Adrenal gland (tissue), 12 donors: ENCODE results near the gene B9D1. TPM values are rescaled to one million over a fixed set of nuclear protein-coding genes. Genes with fewer than 3 reads are reported as not detected.

ENCODE experiments used
- DNase-seq, 7 donors: peaks; one replicate each; pipeline ENCODE4 v3.0.0-alpha.2; 2019 to 2020
- H3K27ac ChIP-seq, 5 donors: fragments of 200-600 bp; sonication (generic) in 4 of 5; 1 replicate in 3 of 5; 2 replicates in 2 of 5; pipeline versions ENCODE4 v1.5.1 to v1.8.0; 2016 to 2020; ENCODE audit warnings: mild to moderate bottlenecking in 1 of 5
- H3K27me3 ChIP-seq: fragments of 200-600 bp; 2 replicates; pipeline ENCODE4 v1.8.0; 2021
- H3K36me3 ChIP-seq, 2 donors: fragments of 200-600 bp; replicated peaks in 1 of 2; 1 replicate in 1 of 2; 2 replicates in 1 of 2; pipeline versions ENCODE4 v1.5.1 to v1.8.0; 2018 to 2022
- H3K4me1 ChIP-seq, 2 donors: fragments of 200-600 bp; replicated peaks in 1 of 2; 1 replicate in 1 of 2; 2 replicates in 1 of 2; pipeline versions ENCODE4 v1.5.1 to v1.8.0; 2018 to 2021
- H3K4me3 ChIP-seq, 4 donors: fragments of 200-600 bp; sonication (generic) in 3 of 4; one replicate each; pipeline ENCODE4 v1.5.1; 2016 to 2018
- H3K9me3 ChIP-seq, 3 donors: fragments of 200-600 bp; sonication (generic) in 1 of 3; replicated peaks in 1 of 3; 1 replicate in 2 of 3; 2 replicates in 1 of 3; pipeline versions ENCODE4 v1.5.1 to v1.8.0; 2016 to 2021
- CTCF ChIP-seq, 6 experiments: fragments of 450-650 bp in 4 of 6; fragments of 200-600 bp in 2 of 6; sonication (generic) in 1 of 6; IDR thresholded peaks; 1 replicate in 5 of 6; 2 replicates in 1 of 6; pipeline versions ENCODE4 v1.5.1 to v1.8.0; 2016 to 2021; ENCODE audit warnings: antibody characterized with exemption in 6 of 6, mild to moderate bottlenecking in 2 of 6, moderate library complexity in 1 of 6
- POLR2A ChIP-seq, 2 donors: fragments of 450-650 bp; IDR thresholded peaks; one replicate each; pipeline ENCODE4 v1.6.1; 2017; ENCODE audit warnings: antibody characterized with exemption in 2 of 2, mild to moderate bottlenecking in 2 of 2, moderate library complexity in 1 of 2
- WGBS, 4 donors: extraction: QIAGEN DNeasy Blood & Tissue Kit in 2 of 4; methylation state at CpG; one replicate each; pipeline versions ENCODE4 v1.1.5 to v1.1.7; 2013 to 2017; 5-methylcytosine and 5-hydroxymethylcytosine counted together
- intact Hi-C, 2 donors: fragments of 100-400 bp; cut with DNase I; formaldehyde crosslinking; loops; one replicate each; pipeline versions ENCODE4 v1.14.1 to v1.15.0; 2022 to 2023
- polyA plus RNA-seq, 3 donors: library from polyadenylated mRNA; stranded (reverse); fragments of 200-250 nt in 2 of 3; fragments of 350-450 nt in 1 of 3; fragmentation: Illumina TruSeq in 1 of 3; extraction: RNeasy Lipid Tissue Mini Kit (QIAGEN cat#74804) in 1 of 3; gene quantifications; one replicate each; pipeline ENCODE4 v1.2.3, GENCODE V29; 2013 to 2014
- total RNA-seq, 9 donors: library from RNA; depleted of rRNA in 4 of 9; stranded (reverse); fragments of >200 nt in 4 of 9; fragments of 120-200 nt in 1 of 9; fragmentation: NEBNext Ultra II Directional in 1 of 9; extraction: Animal tissue kit (Norgen Biotek cat#: 25700) in 1 of 9; gene quantifications; one replicate each; pipeline versions ENCODE4 v1.1.0 to v1.2.4, GENCODE V29; 2013 to 2023
- donor health status: healthy with polysubstance abuse.
- donor health status: Bipolar disorder and iron deficiency.
- donor health status: DM: yes; HTN: yes; CAD: no.
- donor health status: DM: no; HTN: no; CAD: no.
- donor health status: DM: no; HTN: no; CAD: no.
- donor health status: DM: yes; HTN: yes; CAD: no.

The B9D1 gene
- total and polyA plus RNA-seq, 12 donors: 19.3 to 67.7 (median 30.1) TPM

DNA sequence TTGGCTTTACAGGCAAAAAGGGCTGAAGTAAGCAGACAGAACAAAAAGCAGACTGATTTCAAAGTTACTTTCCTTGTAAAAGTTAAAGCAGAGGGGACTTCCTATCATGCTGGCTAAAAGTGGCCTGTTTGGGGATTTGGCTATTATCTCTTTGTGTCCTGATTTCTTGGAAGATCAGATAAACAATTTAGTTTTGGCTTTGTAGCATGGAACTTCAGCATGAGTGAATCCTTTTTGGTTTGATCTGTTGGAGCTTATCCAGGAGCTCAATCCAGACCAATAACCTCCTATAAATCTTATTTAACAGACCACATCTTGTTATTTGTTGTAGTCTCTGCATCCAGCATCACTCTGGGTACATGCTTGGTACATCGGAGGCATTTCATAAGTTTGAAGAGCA is 39.6 kb upstream of the B9D1 start:
- Histone ChIP-seq H3K27ac (peak overlapping the region in 2 of 5 donors; percentile 3 to 8), H3K27me3 (no peaks in the 10 kb centered on the region), H3K9me3 (no peaks in the 10 kb centered on the region), H3K4me1 (peaks cover 6 to 29% of the 10 kb centered on the region in 2 donors), H3K36me3 (no peaks in the 10 kb centered on the region), H3K4me3 (no peak overlapping the region)
- TF ChIP-seq POLR2A (IDR thresholded peaks at IDR 0.05): no peak
- no peak for TF ChIP-seq CTCF (IDR thresholded peaks at IDR 0.05)
- intact Hi-C loops: no loop called here
- DNase-seq: no peak
- 75 to 90% (median 84%) methylated on average over 1 of the region's 1 CpG for WGBS, 4 donors

DNA sequence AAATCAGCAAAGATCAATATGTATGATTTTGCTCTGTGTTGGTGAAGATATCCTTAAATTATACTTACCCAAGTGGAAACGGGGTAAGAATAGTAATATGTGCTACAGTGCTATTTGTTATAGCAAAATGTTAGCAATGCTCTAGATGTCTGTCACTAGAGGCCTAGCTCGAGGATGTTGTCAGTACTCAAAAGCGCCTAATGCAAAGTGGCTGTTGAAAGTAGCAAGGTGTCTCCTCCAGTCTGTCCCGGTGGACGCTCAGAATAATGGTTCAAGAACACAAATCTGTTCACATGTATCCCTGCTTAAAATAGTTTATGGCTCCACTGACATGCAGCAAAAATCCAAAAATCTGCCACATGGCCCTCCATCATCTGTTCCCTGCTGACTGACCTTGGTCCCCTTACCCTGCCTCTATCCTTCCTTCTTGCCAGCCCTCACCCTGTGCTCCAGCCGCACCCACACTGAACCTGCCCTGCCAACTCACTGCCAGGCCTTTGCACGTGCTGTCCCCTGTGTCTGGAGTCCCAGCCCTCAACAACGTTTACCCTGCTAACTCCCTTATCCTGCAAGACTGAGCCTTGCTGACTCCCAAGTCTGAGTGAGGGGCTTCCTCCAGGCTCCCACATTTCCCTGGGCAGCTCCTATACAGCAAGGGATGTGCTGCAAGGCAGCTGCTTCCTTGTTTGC is 38.9 kb upstream of the B9D1 start:
- H3K4me3 ChIP-seq: no peak overlapping the region
- TF ChIP-seq CTCF (IDR thresholded peaks at IDR 0.05) (no peak), POLR2A (IDR thresholded peaks at IDR 0.05) (no peak)
- intact Hi-C loops: no loop called here
- H3K4me1 ChIP-seq: peaks cover 6 to 29% of the 10 kb centered on the region in 2 donors
- no peaks in the 10 kb centered on the region for H3K36me3 ChIP-seq
- H3K27ac ChIP-seq: peak overlapping the region in 1 of 5 donors; percentile 3
- DNase-seq: no peak
- H3K9me3 ChIP-seq: no peaks in the 10 kb centered on the region
- 72 to 87% (median 84%) methylated on average over 8 of the region's 8 CpGs for WGBS, 4 donors
- H3K27me3 ChIP-seq: no peaks in the 10 kb centered on the region

- Histone ChIP-seq H3K27ac (peak overlapping the region in 1 of 5 donors; percentile 11), H3K36me3 (no peaks in the 10 kb centered on the region), H3K4me3 (no peak overlapping the region), H3K9me3 (no peaks in the 10 kb centered on the region), H3K27me3 (no peaks in the 10 kb centered on the region), H3K4me1 (peaks cover 6 to 29% of the 10 kb centered on the region in 2 donors)
- DNase-seq: peak in 1 of 7 donors; percentile 48
- WGBS, 4 donors: 31 to 73% (median 68%) methylated on average over 1 to 3 of the region's 3 CpGs
- intact Hi-C loops: no loop called here
- TF ChIP-seq POLR2A (IDR thresholded peaks at IDR 0.05): no peak
- TF ChIP-seq CTCF (IDR thresholded peaks at IDR 0.05): no peak
These were observed 37.4 kb upstream of the B9D1 start for GRCh38 chr17:19399750-19400450.

- TF ChIP-seq CTCF (IDR thresholded peaks at IDR 0.05): no peak
- intact Hi-C loops: no loop called here
- H3K4me3 ChIP-seq: no peak overlapping the region
- peak in 6 of 7 donors; percentile 52 to 75 (median 60) for DNase-seq
- 43 to 57% (median 54%) methylated on average over 2 of the region's 2 CpGs for WGBS, 4 donors
- H3K27ac ChIP-seq: peak overlapping the region in 3 of 5 donors; percentile 43 to 70 (median 67)
- H3K27me3 ChIP-seq: no peaks in the 10 kb centered on the region
- no peaks in the 10 kb centered on the region for H3K36me3 ChIP-seq
- H3K4me1 ChIP-seq: peaks cover 6 to 29% of the 10 kb centered on the region in 2 donors
- H3K9me3 ChIP-seq: no peaks in the 10 kb centered on the region
These were observed 36.0 kb upstream of the B9D1 start for GRCh38 chr17:19398301-19399181.
